Esophagus (tissue), 2 donors: ENCODE results near the gene GNA14. TPM values are rescaled to one million over a fixed set of nuclear protein-coding genes. Genes with fewer than 3 reads are reported as not detected.
"Not testable (repeated sequence)": the region's sequence is repeated elsewhere in the genome, so short reads cannot be mapped to it uniquely, and the experiment has no call there.

Experiments
- H3K27ac ChIP-seq, 2 donors: one replicate each; pipeline ENCODE4 v1.5.1; 2013; ENCODE audit warnings: low read depth in 2 of 2, mild to moderate bottlenecking in 2 of 2, inconsistent platforms in 1 of 2, low read length in 1 of 2, moderate library complexity in 1 of 2
- H3K27me3 ChIP-seq, 2 donors: one replicate each; pipeline ENCODE4 v1.6.1; 2013; ENCODE audit warnings: low read length in 2 of 2, control low read depth in 1 of 2, mild to moderate bottlenecking in 1 of 2; ENCODE audit not compliant: insufficient read depth in 2 of 2, control insufficient read depth in 1 of 2
- H3K36me3 ChIP-seq, 2 donors: one replicate each; pipeline ENCODE4 v1.6.1; 2013; ENCODE audit warnings: low read length in 1 of 2; ENCODE audit not compliant: control insufficient read depth in 2 of 2, insufficient read depth in 2 of 2
- H3K4me1 ChIP-seq, 2 donors: one replicate each; pipeline ENCODE4 v1.6.1; 2013; ENCODE audit warnings: low read length in 1 of 2; ENCODE audit not compliant: control insufficient read depth in 2 of 2, insufficient read depth in 2 of 2
- H3K4me3 ChIP-seq, 2 donors: one replicate each; pipeline ENCODE4 v1.5.1; 2013; ENCODE audit warnings: low read length in 2 of 2, mild to moderate bottlenecking in 2 of 2, low read depth in 1 of 2, moderate library complexity in 1 of 2
- H3K9me3 ChIP-seq, 2 donors: one replicate each; pipeline ENCODE4 v1.6.1; 2013; ENCODE audit warnings: mild to moderate bottlenecking in 2 of 2, low read depth in 1 of 2, low read length in 1 of 2, moderate library complexity in 1 of 2; ENCODE audit not compliant: control insufficient read depth in 2 of 2, insufficient read depth in 1 of 2
- WGBS, 2 donors: extraction: QIAGEN DNeasy Blood & Tissue Kit; methylation state at CpG; one replicate each; pipeline ENCODE4 v1.1.7; 2013; 5-methylcytosine and 5-hydroxymethylcytosine counted together
- polyA plus RNA-seq, 2 donors: library from polyadenylated mRNA; stranded (reverse); fragments of 200-250 nt; gene quantifications; one replicate each; pipeline ENCODE4 v1.2.3, GENCODE V29; 2013
- donor health status: healthy with polysubstance abuse.
- donor health status: Bipolar disorder and iron deficiency.

Gene GNA14
- polyA plus RNA-seq, 2 donors, result 0.94 to 1.9 TPM

DNA sequence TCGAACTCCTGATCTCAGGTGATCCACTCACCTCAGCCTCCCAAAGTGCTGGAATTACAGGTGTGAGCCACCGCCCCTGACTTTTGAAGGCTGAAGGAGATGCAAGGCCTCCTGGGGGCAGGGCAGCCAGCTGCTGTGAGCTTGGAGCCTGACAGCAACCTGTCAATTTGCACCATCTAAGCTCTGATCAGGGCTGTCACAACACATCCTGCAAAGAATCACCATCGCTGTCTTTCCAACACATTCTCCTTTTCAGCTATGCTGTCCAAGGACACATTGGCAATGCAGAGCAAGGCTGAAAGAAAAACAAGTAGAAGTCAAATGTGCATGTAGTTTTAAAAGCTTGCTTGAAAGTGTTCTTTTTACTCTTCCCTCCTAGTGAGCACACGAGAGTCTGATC lies 54.6 kb downstream of the GNA14 start:
- H3K9me3 ChIP-seq, result no peaks in the 10 kb centered on the region
- 87% methylated on average over 4 of the region's 4 CpGs for WGBS, 2 donors
- H3K4me1 ChIP-seq, result peaks cover 0 to 2% of the 10 kb centered on the region in 2 donors
- H3K27me3 ChIP-seq, result no peaks in the 10 kb centered on the region
- no peaks in the 10 kb centered on the region for H3K36me3 ChIP-seq
- no peak overlapping the region for H3K4me3 ChIP-seq
- H3K27ac ChIP-seq, result no peak overlapping the region

DNA sequence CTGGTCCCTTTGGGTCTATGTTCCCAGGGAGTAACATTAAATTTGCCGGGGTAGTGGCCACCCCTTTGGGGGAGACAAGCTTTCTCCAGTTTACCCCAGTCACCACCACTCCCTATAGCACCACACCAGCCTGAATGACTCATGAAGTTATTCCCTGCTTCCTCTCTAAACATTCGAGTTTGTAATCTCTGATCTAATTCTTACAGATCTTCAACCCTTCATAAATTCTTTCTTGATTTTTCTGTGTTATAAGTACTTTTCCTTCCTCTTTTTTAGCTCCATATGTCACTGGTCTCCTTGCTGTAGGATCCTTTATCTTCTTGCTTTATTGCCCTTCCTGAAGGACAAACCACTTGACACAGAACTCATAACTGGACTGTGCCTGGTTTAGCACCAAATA lies 55.6 kb downstream of the GNA14 start:
- H3K4me3 ChIP-seq, result no peak overlapping the region
- 64 to 71% methylated on average over 2 of the region's 2 CpGs for WGBS, 2 donors
- H3K36me3 ChIP-seq, result no peaks in the 10 kb centered on the region
- no peak overlapping the region for H3K27ac ChIP-seq
- no peaks in the 10 kb centered on the region for H3K27me3 ChIP-seq
- peaks cover 0 to 2% of the 10 kb centered on the region in 2 donors for H3K4me1 ChIP-seq
- no peaks in the 10 kb centered on the region for H3K9me3 ChIP-seq

DNA sequence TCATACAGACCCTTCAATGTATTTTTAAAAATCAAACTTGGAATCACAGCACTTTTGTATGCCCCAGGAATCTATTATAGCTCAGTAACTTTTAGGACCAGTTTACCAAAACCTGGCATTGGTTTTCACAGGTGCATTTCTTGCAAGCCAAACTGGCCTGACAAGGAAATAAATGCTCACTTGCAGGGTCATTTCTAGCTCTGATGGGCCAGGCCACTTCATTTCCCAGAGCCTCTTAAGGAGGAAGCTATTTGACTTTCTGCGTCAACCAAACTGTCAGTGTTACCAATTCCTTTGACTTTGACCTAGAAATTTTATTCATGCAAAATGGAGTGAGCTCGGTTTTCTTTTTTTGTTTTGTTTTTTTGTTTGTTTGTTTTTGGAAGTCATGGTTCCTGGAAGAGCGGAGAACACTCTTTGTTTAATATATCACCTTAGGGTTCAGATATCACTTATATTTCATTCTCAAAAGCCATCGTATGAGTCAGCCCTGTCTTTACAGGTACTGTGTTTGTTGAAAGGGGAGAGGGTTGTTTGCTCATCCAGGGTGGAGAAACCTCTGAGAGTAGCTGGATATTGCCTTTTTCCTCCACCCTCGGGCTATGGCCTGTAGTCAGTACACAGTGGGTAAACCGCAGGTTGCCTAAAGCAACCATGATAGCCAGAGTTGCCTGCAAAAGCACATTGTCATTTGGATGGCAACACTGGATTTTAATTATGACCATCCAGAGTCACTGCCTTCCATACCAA lies 58.9 kb downstream of the GNA14 start:
- peaks cover 0 to 2% of the 10 kb centered on the region in 2 donors for H3K4me1 ChIP-seq
- no peaks in the 10 kb centered on the region for H3K36me3 ChIP-seq
- WGBS, 2 donors, result 47 to 49% methylated on average over 6 of the region's 6 CpGs
- H3K27me3 ChIP-seq, result no peaks in the 10 kb centered on the region
- no peak overlapping the region for H3K4me3 ChIP-seq
- H3K27ac ChIP-seq, result peak overlapping the region; percentile 44 to 70
- no peaks in the 10 kb centered on the region for H3K9me3 ChIP-seq

DNA sequence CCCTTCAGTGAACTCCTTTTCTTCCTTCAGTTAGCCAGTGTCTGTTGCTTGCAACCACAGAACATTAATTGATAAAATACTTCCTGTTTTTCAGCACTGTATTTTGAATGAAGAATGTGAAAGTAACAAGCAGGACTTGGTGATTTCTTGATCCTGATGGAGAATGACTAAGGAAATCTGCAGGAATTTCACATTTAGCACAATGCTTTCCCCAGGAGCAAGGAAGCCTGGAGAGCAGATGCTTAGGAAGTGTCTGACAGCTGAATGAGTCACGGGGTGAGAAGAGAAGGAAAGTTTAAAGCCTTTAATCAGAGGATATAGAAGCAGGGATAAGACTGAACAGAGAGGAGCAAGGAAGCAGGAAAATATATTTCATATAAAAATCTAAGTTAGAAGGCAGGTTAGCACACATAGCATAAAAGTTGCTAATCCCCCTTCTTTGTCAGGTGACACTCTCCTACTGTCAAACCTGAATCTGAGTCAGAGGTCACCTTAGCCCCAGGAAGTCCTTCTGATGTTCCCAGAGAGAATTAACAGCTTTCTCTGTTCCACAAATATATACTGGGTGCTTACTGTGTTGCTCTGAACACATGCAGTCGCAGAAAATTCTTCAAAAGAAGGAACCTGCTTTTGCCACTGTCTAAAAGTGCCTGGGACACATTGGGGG lies 59.7 kb downstream of the GNA14 start:
- Histone ChIP-seq H3K4me1 (peaks cover 0 to 2% of the 10 kb centered on the region in 2 donors), H3K4me3 (no peak overlapping the region), H3K9me3 (no peaks in the 10 kb centered on the region), H3K27me3 (no peaks in the 10 kb centered on the region), H3K36me3 (no peaks in the 10 kb centered on the region), H3K27ac (peak overlapping the region; percentile 37 to 70)
- 21 to 32% methylated on average over 2 of the region's 2 CpGs for WGBS, 2 donors

DNA sequence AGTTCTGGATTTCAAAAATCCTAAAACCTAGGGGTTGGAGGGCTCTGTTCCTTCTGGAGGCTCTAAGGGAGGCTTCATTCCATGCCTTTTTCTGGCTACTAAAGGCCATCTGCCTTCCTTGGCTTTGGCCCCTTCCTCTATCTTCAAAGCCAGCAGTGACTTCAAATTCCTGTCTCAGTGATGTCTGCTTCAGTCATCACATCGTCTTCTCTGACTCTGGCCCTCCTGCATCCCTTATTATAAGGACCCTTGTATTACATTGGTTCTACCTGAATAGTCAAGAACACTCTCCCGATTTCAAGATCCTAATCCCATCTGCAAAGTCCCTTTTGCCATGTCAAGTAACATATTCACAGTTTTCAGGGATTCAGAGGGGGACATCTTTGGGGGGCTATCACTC lies 60.3 kb downstream of the GNA14 start:
- WGBS, 2 donors, result 67 to 71% methylated on average over 2 of the region's 2 CpGs
- Histone ChIP-seq H3K36me3 (no peaks in the 10 kb centered on the region), H3K27me3 (no peaks in the 10 kb centered on the region), H3K4me1 (peaks cover 0 to 2% of the 10 kb centered on the region in 2 donors), H3K9me3 (no peaks in the 10 kb centered on the region), H3K4me3 (no peak overlapping the region), H3K27ac (peak overlapping the region in 1 of 2 donors; percentile 37)

DNA sequence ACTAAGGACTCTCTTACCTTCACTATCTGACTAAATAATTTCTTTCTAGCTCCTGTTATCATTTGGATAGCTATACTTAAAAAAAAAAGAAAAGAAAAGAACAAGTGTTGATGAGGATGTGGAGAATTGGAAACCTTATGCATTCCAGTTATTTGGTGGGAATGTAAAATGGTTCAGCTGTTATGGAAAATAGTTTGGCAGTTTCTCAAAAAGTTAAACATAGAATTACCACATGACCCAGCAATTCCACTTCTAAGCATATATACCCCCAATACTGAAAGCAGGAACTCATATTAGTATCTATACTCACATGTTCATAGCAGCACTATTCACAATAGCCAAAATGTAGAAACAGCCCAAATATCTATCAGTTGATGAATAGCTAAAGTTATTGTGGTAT lies 61.1 kb downstream of the GNA14 start:
- H3K4me1 ChIP-seq, result peaks cover 0 to 2% of the 10 kb centered on the region in 2 donors
- H3K4me3 ChIP-seq, result no peak overlapping the region
- no peaks in the 10 kb centered on the region for H3K27me3 ChIP-seq
- no peak overlapping the region for H3K27ac ChIP-seq
- H3K36me3 ChIP-seq, result no peaks in the 10 kb centered on the region
- H3K9me3 ChIP-seq, result no peaks in the 10 kb centered on the region

DNA sequence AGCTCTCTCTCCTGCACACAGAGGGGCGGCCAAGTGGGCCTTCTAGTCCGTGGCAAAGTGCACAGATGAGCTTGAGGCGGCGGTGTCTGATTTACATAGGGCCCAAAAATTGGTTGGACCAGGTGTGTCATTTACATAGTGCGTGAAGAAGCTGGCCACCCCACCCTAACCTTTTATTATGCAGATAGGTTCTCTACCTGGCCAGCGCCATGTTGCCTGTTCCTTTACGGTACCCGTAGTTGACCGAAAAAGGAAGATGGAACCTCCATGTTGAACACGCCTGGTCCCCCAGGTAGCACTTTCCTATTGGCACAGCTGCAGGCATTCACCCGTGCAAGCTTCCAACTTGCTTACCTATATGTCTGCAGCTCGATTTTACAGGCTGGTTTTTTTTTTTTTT lies 61.5 kb downstream of the GNA14 start:
- no peaks in the 10 kb centered on the region for H3K36me3 ChIP-seq
- no peak overlapping the region for H3K4me3 ChIP-seq
- H3K27me3 ChIP-seq, result no peaks in the 10 kb centered on the region
- WGBS, 2 donors, result 92 to 94% methylated on average over 12 of the region's 12 CpGs
- H3K27ac ChIP-seq, result no peak overlapping the region
- peaks cover 0 to 2% of the 10 kb centered on the region in 2 donors for H3K4me1 ChIP-seq
- no peaks in the 10 kb centered on the region for H3K9me3 ChIP-seq

DNA sequence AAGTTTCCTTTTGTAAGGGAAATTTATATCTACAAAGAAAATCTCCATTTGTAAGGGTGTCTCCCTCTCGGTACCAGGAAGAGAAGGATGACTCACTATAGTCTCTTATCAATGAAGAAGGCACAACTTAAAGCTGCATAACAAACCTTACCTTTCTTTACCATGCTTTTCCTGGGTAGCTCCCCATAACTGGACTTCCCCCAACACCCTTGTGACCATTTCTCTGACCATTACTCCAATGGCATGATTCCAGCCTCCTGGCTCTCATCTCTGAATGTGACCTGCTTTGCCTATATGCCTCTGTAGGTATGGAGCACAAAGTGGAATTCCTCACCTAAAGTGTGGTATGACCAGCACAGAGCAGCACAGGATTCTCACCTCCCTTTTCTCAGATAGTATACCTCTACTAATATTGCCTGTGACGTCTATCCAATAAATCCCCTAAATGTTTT lies 62.8 kb downstream of the GNA14 start:
- H3K4me1 ChIP-seq, result peaks cover 0 to 2% of the 10 kb centered on the region in 2 donors
- H3K27ac ChIP-seq, result no peak overlapping the region
- H3K36me3 ChIP-seq, result no peaks in the 10 kb centered on the region
- no peak overlapping the region for H3K4me3 ChIP-seq
- no peaks in the 10 kb centered on the region for H3K27me3 ChIP-seq
- no peaks in the 10 kb centered on the region for H3K9me3 ChIP-seq
- WGBS, 2 donors, result 57 to 69% methylated on average over 2 of the region's 2 CpGs

DNA sequence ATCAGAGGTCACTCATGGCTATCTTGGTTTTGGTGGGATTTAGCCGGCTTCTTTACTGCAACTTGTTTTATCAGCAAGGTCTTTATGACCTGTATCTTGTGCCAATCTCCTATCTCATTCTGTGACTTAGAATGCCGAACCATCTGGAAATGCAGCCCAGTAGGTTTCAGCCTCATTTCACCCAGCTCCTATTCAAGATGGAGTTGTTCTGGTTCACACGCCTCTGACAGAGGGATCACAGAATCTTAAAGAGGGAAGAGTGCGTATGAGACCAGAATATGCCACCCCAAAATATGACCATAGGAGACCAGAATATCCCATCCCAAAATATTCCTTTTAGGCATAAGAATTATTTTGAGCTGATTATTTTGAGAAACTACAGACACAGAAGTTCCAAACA lies 63.2 kb downstream of the GNA14 start:
- H3K9me3 ChIP-seq, H3K4me1 ChIP-seq, H3K4me3 ChIP-seq, H3K27me3 ChIP-seq, H3K27ac ChIP-seq, H3K36me3 ChIP-seq: not testable (repeated sequence)
- WGBS, 2 donors, result 90 to 91% methylated on average over 4 of the region's 4 CpGs
